Nephron progenitor cell (in vitro differentiated cells): ENCODE measurements around the gene CXCR5.

Experiments used
- DNase-seq: peaks from one replicate; pipeline ENCODE4 v3.0.0; 2021
- H3K27ac Mint-ChIP-seq: 2 replicates; pipeline ENCODE4 v1.8.0; 2021; ENCODE audit warnings: mild to moderate bottlenecking, moderate library complexity, mixed read lengths
- H3K27me3 Mint-ChIP-seq: 2 replicates; pipeline ENCODE4 v1.8.0; 2021; ENCODE audit warnings: mild to moderate bottlenecking, low read depth, mixed read lengths; ENCODE audit not compliant: poor library complexity
- H3K36me3 Mint-ChIP-seq: 2 replicates; pipeline ENCODE4 v1.8.0; 2021; ENCODE audit warnings: low read depth, mixed read lengths
- H3K4me1 Mint-ChIP-seq: 2 replicates; pipeline ENCODE4 v1.8.0; 2021; ENCODE audit warnings: mixed read lengths
- H3K4me3 Mint-ChIP-seq: 2 replicates; pipeline ENCODE4 v1.8.0; 2021; ENCODE audit warnings: mild to moderate bottlenecking, moderate library complexity, mixed read lengths
- H3K9me3 Mint-ChIP-seq: 2 replicates; pipeline ENCODE4 v1.8.0; 2021; ENCODE audit warnings: mild to moderate bottlenecking, moderate library complexity, mixed read lengths
- CTCF ChIP-seq: fragments of 200-600 bp; sonication (generic); IDR thresholded peaks from 2 replicates; pipeline ENCODE4 v1.5.0; 2021; ENCODE audit warnings: antibody characterized with exemption

Gene CXCR5

DNA sequence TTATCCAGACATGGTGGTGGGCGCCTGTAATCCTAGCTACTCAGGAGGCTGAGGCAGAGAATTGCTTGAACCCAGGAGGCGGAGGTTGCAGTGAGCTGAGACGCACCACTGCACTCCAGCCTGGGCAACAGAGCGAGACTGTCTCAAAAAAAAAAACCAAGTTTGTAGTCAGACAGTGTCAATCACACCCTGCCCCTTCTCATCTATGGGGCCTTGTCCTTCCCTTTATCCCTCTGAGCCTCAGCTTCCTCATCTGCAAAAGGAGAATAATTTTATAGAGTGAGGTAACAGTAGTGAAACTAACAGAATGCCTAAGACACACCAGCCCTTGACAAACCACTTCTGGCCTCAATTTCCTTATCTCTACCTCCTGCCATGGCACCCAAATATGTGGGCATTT is 31.3 kb downstream of the CXCR5 start:
- TF ChIP-seq CTCF = no peak
- Mint-ChIP-seq H3K4me3 (peak overlapping the region; percentile 69), H3K27ac (peak overlapping the region; percentile 95), H3K27me3 (no peaks in the 10 kb centered on the region), H3K4me1 (peaks cover 88% of the 10 kb centered on the region), H3K36me3 (no peaks in the 10 kb centered on the region), H3K9me3 (no peaks in the 10 kb centered on the region)
- DNase-seq = no peak

DNA sequence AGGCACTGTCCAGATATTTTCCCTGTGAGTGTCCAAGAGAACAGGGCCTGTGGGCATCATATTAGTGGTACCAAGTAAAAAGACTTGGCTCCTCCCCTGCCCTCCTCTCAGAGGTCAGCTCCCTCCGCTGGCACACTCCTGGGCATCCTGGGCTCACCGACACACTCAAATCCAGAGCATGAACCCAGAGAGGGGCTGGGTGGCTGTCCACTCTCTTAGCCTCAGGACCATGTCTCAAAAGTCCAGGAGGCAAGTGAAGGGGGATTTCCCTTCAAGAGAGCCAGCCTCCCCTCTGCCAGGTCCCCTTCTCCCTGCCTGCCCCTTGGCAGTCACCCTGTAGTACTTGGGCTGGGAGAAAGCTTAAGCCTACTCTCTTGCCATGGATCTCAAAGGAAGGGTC is 31.7 kb downstream of the CXCR5 start:
- TF ChIP-seq CTCF = no peak
- Mint-ChIP-seq H3K27ac (no peak overlapping the region), H3K4me1 (peaks cover 92% of the 10 kb centered on the region), H3K4me3 (peak overlapping the region; percentile 69), H3K36me3 (no peaks in the 10 kb centered on the region), H3K27me3 (no peaks in the 10 kb centered on the region), H3K9me3 (no peaks in the 10 kb centered on the region)
- DNase-seq = no peak

GRCh38 chr11:118915941-118916841 is 32.5 kb downstream of the CXCR5 start:
- peak overlapping the region; percentile 74 for H3K4me3 Mint-ChIP-seq
- H3K27me3 Mint-ChIP-seq = no peaks in the 10 kb centered on the region
- no peak for TF ChIP-seq CTCF
- H3K4me1 Mint-ChIP-seq = peaks cover 94% of the 10 kb centered on the region
- no peaks in the 10 kb centered on the region for H3K9me3 Mint-ChIP-seq
- H3K36me3 Mint-ChIP-seq = no peaks in the 10 kb centered on the region
- no peak for DNase-seq
- H3K27ac Mint-ChIP-seq = peak overlapping the region; percentile 99

GRCh38 chr11:118916842-118917388 is 33.2 kb downstream of the CXCR5 start:
- Mint-ChIP-seq H3K4me3 (peak overlapping the region; percentile 74), H3K36me3 (no peaks in the 10 kb centered on the region), H3K27me3 (no peaks in the 10 kb centered on the region), H3K9me3 (no peaks in the 10 kb centered on the region), H3K4me1 (peaks cover 94% of the 10 kb centered on the region), H3K27ac (peak overlapping the region; percentile 99)
- peak; percentile 47 for DNase-seq
- no peak for TF ChIP-seq CTCF

GRCh38 chr11:118917481-118918127 is 33.9 kb downstream of the CXCR5 start:
- no peak for DNase-seq
- TF ChIP-seq CTCF = no peak
- Mint-ChIP-seq H3K36me3 (no peaks in the 10 kb centered on the region), H3K9me3 (no peaks in the 10 kb centered on the region), H3K4me1 (peaks cover 87% of the 10 kb centered on the region), H3K27me3 (no peaks in the 10 kb centered on the region), H3K27ac (peak overlapping the region; percentile 99), H3K4me3 (peak overlapping the region; percentile 74)
